ENCODE results near the gene MYH15.
A peak's percentile ranks its signal among the peaks of the same experiment; 100 is the strongest.

Gene MYH15

DNA sequence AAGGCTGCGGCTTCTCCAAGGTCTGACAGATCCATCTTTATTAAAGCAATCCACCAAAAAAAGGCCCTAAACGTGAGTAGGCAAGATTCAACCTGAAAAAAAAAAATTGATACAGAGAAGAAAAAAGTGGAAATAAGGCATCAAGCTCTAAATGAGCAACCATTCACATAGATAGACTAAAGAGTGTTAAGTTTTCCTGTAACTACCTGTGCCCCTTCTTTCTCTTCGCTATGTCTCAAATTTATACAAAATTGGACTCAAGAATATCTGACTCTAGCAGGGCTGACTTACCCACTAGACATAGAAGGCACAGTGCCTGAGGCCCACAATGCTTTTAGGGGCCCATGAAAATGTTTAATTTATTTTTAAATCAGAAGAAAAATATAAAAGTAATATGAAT, at the start of gene MYH15:
Gene MYH15 (minus strand): TSS at position 101 of the 400 bp plus-strand sequence. CDS start 66 bp downstream, at position 35.
- no peak for DNase-seq (ENCODE audit: low spot score)

DNA sequence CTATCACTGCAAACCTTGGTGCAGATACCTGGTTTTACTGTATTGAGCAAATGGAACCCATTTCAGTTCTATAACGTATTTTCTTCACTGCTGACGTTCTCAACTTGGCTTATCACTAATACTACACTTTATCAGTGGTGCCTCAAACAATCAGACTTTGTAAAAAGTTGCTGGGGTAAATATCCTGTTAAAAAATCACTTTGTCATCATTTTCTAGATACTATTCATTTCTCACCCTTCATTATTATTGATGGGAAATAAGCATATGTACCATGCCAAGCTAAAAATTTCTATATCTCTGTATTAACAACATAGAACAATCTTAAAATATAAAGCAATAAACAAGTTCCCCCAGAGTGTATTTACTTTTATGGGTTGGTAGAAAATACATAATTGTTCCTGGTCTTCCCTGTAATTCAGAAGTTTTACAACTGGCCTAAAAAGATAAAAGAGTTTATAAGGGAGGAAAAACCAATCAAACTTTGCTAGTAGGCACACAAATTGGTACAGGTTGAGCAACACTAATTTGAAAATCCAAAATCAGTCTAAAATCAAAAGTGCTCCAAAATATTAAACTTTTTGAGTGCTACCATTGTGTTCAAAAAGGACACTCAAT, 45.7 kb upstream of the MYH15 start:
- DNase-seq (ENCODE audit: low spot score): no peak

DNA sequence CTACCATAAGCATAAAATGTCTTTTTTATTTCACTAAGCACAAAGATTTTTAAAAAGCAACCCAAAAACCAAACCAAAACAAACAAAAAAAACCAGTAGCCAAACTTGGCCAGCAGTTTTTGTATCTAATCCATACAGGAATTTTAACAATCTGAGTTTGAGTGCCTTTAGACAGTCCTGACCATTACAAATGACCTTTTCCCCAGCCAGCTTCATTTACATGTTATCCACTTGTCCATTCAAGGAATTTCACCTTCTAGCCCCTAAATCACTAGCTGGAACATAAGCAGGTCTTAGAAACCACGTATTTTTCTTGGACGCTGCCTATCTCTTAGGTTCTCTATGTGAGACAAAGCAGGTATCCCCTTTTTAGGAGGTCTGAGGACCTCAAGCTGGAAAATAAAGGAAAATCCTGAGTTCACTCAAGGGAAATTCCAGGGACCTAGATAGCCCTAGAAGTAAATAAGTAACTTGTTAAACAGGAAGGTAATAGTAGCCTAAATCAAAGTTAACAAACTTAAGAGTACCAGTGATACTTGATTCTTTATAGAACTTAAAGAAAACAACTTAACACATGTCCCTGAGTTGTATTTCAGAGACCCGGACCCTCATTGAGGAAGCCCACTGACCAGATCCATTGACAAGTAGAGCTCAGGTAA, 44.6 kb upstream of the MYH15 start:
- DNase-seq (ENCODE audit: low spot score): no peak

DNA sequence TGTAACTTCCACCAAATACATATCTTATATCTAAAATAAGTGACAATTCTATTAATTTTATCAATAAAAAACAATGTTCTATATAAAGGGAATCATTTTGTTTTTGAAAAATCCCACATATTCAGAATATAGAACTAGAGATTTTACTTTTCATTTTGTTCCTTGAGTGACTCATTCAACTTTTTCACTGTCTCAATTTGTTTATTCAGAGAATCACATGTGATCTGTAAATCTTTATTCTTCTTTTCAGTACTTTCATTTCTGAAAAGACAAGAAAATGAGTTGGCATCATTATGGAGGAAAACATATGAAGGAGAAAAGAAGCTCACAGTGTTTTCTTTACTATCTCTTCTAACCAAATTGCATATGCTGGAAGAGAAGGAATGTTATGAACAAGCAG, 43.8 kb upstream of the MYH15 start:
- DNase-seq (ENCODE audit: low spot score): no peak

DNA sequence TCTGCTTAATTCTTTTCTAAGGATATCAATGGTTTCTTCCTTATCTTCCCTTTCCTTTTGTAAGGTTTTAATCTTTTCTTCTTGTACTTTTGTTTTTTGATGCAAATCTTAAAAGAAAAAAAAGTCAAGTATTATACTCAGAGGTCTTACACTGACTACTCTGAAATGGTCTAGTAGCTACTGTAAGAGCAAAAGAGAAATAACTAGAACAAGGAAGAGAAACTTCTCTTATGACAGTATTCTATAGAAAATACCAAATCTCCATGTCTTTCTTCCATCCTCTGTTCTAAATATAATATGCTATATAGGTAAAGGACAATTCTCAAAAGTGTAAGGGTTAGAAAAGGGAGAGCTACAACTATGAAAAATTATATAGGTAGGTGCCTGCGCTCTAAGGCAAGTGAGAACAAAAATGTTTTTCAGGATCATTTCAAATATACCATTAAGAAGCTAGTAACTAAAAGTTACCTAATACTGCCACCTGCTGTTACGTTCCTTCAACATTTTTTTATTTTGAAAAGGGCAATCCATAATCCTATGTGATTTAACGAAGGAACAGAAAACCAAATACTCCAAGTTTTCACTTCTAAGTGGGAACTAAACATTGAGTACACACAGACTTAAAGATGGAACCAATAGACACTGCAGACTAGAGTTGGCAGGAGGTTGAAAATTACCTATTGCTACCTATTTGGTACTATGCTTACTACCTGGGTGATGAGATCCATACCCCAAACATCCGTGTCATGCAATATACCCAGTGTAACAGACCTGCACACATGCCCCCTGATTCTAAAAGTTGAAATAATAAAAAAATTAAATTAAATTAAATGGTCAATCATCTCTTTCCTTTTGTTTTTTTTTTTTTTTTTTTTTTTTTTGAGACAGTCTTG, 42.1 kb upstream of the MYH15 start:
- DNase-seq (ENCODE audit: low spot score): peak; percentile 76

DNA sequence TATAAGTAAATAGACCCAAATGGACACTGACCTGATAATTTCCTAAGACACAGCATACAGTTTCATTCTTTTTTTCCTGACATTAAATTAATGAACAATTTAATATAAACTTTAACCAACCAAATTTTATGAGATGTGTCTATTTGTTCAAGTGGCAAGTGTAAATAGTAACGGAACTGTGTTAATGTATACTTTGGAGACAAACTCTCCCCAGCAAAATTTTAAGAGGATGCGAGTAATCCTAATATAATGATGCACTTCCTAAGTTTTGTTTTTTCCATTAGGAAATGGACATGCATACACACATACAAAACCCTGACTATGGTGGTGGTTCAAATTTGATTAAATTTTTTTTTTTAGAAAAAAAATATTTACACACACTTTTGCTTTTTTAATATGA, 38.5 kb upstream of the MYH15 start:
- no peak for DNase-seq (ENCODE audit: low spot score)

DNA sequence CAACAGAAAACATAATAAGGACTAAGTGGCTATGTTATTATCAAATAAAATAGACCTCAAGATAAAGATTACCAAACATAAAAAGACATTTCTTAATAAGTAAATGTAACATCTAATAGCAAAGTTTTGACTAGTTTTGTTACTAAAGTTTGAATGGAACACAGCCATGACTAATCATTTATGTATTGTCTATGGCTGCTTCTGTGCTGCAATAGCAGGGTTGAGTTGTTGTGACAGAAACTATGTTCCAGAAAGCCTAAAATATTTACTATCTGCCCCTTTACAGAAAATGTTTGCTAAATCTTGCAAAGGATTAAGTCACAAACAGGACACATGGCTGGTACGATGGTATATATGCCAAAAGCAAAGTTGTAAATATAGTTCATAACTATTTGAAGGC, 37.9 kb upstream of the MYH15 start:
- no peak for DNase-seq (ENCODE audit: low spot score)

DNA sequence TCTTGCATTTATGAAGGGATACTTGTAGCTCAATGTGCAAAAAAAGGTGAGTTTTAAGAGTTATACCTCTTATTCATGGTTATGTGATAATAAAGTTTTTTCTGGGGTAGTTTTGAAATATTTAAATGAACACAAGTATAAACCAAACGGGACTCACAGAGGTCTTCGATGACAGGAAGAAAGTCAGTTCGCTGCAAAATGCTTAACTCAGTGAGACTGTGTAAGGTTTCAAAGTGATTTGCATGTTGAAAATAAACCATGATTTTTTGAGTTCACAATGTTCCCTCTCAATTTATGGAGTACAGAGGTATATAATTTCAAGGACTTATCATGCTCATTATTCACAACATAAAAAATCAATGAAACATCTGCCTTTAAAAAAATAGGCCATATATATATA, 36.3 kb upstream of the MYH15 start:
- no peak for DNase-seq (ENCODE audit: low spot score)

DNA sequence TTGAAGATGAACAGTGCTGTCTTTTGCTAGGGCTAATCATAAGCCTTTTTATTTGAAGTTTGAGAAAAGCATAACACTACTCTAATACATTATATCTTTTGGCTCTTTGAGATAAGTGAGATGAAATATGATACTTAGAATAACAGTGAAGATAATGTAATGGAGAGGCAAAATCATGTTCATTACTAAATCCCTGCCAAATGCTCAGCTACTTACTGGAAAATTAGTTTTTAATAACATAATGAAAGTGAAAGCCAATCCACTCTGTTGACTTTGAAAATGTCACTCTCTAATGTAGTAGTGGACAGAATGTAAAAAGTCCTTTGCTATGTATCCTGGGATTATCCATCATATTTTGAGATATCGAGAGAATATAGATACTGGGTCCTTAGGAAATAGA, 35.9 kb upstream of the MYH15 start:
- no peak for DNase-seq (ENCODE audit: low spot score)

DNA sequence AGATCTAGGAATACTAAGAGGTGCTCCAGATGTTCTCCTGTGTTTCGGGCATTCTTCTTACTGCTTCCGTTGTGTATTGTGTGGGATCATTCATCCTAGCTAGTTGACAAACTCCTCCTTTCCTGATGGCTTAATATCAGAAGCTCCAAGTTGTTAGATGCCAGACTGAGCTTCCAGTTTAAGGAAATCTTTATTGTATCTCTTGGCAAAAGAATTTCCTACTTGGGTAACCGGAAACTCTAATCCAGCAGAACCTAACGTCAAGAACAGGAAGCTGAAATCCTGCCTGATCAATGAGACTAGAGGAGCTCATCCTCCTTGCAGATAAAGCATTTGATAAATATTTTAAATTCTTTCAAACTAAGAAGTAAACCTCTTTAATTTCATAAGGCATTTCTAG, 27.7 kb upstream of the MYH15 start:
- no peak for DNase-seq (ENCODE audit: low spot score)

DNA sequence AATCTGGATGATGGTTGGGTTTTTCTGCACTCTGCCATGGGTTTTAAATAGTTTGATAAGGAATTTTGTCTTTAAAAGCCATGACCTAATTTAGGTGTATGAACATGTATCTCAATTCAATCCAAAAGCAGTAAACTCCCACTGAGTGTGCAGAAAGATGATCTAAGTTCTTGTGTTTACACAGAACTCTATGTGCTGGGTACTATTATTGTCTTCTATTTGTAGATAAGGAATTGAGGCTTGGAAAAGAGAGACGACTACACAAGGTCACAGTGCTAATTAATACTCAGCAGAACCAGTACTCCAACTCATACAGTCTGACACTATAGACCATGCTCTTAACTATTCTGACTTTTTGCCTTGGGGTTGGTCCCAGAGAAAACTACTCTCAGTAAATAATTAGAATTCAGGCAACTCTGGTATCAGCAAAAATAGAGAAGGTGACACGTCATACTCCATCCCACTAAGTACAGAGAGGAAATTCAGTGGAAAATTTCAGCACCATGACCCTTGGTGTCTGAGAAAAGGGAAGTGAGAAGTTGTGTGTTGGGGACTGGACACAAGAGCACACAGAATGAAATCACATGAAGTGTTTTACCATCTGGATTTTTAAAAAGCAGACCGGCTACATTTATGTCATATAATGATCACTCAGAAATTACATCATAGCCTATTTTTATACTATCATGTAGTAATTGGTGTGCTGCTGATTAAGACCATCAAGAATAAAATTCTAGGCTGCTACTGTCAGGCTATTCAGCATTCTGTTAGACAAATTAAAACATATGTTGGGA, 18.3 kb upstream of the MYH15 start:
- DNase-seq (ENCODE audit: low spot score): peak; percentile 59

DNA sequence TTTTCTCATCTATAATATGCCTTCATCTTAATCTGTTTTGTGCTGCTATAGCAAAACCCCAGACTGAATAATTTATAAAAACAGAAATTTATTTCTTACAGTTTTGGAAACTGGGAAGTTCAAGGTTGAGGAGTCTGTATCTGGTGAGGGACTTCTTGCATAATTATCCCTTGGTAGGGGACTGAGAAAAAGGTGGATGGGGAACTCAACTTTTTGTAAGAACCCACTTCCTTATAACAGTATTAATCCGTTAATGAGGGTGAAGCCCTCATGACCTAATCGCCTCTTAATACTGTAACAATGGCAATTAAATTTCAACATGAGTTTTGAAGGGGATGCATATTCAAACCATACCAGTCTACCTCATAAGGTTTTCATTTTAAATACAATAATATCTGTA, 17.4 kb upstream of the MYH15 start:
- no peak for DNase-seq (ENCODE audit: low spot score)

DNA sequence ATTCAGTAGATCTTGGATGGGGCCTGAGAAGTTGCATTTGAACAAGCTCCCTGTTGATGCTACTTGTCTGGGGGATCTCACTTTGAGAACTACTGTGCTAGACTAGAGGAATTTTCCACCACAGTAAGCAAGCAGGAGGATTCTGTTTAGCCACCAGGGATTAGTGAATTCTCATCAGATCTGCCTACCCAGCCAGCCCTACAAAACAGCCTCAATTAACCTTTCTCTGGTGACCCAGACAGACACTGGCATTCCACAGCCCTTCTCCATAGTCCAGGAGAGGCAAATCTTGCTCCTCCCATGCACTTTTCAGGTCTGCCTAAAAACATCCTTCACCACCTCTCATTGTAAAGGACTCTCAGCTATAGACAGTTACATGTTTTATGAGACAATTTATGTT, 16.7 kb upstream of the MYH15 start:
- no peak for DNase-seq (ENCODE audit: low spot score)

DNA sequence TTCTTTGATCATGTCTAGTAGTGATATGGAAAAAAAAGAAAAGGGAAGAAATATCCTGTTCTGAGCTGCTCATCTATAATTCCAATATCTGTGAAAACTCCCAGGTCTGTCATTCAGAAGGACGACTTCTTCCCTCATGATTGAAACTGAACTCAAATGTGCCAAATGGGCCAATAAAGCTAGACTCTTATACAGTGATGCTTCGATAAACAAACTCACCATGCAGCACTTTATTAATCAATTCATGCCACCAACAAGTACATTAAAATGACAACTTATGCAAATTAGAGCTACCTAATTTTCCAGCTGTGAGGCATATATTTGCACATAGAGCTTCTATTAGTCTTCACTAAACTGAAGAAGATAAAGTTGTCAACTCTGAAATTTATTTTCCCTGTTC, 15.6 kb upstream of the MYH15 start:
- no peak for DNase-seq (ENCODE audit: low spot score)

DNA sequence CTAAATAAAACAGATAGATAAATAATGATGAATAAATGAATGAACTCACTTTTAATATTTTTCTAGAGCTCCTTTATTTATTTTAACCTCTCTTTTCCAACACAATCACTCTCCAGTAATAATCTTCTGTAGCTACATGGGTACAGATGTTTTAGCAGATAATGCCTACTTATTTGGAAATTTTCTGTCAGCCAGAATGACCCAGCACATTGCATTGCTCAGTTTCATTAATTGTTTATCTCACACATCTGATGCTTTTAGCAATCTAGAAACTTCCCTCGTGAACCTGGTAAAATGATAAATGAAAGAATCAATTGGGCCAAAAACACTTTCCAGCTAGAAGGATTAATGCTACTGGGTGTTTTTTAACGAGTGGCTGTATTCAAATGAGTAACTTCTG, 14.9 kb upstream of the MYH15 start:
- DNase-seq (ENCODE audit: low spot score): no peak

DNA sequence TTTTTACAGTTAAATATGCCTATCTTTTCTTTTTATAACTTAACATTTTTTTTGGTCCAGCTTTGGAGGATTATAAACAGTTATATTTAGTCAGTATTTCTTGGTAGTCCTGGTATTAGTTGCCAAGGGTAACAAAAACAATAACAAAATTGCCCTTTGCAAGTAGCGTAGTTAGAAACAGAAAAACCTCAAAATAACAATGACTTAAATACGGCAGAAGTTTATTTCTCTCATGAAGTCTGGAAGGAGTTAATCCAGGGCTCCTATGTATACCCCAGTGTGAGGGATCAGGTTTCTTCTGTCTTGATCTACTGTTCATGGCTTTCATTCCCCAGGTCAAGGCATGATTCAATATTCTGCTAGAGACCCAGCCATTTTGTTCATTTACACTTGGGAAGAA, 14.1 kb upstream of the MYH15 start:
- no peak for DNase-seq (ENCODE audit: low spot score)

DNA sequence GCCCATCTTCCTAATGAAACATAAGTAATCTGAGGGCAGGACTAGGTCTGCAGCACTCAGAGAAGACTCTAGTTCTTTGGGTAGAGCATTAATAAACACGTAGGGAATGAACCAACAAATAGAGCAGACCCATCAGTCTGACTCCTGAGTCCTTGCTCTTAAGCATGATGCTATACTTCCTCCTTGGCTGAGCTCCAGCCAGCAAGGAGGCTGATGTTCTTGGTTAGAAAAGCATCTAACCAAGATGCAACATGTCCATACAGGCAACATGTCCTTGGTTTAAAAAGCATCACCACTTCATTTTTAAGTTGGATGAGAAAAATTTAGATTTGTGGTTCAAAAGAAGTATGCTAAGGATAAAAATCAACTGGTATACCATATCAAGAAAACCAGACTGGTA, 8.5 kb upstream of the MYH15 start:
- no peak for DNase-seq (ENCODE audit: low spot score)

DNA sequence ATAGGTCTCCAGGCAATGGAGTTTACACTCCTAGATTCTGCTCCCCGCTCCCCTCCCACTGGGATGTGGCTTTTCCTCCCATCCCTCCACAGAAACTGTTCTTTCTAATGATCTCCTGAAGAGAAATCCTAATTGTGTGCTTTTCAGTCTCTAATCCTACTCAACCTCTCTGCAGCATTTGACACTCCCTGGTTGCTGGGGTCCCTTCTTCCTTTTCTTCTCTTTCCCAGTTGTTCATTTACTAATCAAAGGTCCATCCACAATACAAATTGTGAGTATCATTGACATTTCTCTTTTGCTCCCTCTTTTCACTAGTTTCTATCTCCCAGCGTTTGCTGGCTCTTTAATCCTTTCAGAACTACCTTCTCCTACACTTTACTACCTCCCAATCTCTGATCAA, 6.5 kb upstream of the MYH15 start:
- DNase-seq (ENCODE audit: low spot score): no peak

DNA sequence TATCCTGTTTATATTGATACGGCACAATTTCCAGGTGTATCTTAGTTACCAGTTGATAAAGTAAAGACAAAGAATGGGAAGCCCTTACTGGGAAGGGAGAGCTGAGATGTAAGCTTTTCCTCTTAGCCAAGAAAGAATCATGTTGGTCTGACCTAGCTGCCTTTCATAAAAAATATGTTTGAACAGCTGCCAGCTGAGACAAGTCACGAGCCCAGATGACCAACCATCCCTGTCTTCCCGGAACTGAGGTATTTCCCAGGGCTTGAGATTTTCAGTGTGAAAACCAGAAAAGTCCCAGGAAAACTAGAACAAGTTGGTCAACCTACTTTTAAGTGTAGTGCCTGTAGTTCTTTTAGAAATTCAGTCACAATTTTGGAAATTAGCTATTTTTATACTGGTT, 3.6 kb upstream of the MYH15 start:
- no peak for DNase-seq (ENCODE audit: low spot score)

DNA sequence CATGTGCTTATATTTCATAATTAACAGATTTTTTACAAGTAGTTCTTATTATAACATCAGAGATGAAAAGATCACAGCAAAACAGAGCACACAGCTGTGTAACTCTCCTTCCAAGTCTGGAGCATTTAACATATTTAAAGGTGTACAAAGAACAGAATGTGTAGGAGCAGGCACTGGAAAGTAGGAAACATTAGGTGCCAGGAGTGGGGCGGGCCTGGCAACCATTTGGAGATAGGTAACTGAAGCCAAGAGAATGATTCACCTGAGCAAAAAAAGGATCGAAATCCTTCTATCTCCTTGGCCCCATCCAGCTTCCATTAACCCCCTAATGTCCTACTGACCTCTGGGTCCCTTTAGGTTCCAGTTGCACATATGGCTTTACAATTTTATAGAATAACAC, 2.3 kb upstream of the MYH15 start:
- DNase-seq (ENCODE audit: low spot score): no peak

DNA sequence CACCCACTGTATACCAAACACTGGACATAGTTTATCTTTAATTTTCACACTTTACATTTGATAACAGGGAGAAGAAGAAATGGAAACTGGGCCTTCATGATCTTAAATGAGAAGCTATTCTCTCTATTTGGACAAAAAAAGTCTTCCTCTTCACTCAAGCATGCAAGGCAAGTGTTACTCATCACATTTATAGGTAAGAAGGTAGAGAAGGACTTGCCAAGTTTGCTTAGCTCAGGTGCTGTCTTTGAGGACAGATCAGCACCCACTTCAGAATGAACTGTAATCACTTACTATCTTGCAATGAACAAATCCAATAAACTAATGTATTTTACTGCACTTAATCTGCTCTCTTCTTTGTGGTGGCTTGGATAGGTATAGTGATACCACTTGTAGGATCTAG, 1.1 kb upstream of the MYH15 start:
- no peak for DNase-seq (ENCODE audit: low spot score)

DNA sequence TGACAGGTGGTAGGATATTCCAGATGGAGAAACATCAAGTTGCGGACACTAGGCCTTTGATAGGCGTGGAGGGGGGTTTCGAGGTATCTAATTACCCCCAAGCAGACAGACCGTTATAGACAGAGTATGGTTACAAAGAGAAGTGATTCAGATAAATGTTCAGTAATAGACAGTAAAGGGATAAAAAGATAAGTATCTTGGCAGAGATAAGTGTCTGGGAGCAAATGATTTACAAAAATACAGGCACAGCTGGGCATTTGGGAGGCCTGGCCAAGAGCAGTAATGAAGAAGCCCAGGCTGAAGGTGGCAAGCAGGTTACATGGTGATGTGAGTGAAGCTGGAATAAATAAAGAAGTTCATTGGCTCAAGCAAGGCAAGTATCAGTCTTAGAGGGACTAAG, 659 bp upstream of the MYH15 start:
- DNase-seq (ENCODE audit: low spot score): no peak
